A549 (cell line): ENCODE data around the gene GPM6B. TPM values are rescaled to one million over a fixed set of nuclear protein-coding genes. Genes with fewer than 3 reads are reported as not detected.

ENCODE experiments used
- ATAC-seq, 2 experiments: fragments of 200-7000 bp in 1 of 2; fragments of >200 bp in 1 of 2; cut with Nextera tagmentation in 1 of 2; cut with Tn5 transposase in 1 of 2; 3 replicates each; pipeline versions ENCODE4 v1.8.0 to v1.9.1; 2018 to 2020; ENCODE audit warnings: mild to moderate bottlenecking in 1 of 2, moderate library complexity in 1 of 2
- CTCF ChIA-PET: fragments of 300-600 bp; sonication (Branson Sonifier 250); formaldehyde crosslinking; extraction: SDS; loops from one replicate; lab custom pipeline; 2021; ENCODE audit warnings: antibody characterized with exemption, inconsistent platforms; lab: Yijun Ruan, JAX
- POLR2A ChIA-PET: fragments of 350-600 bp; formaldehyde crosslinking; extraction: SDS; loops from one replicate; lab custom pipeline; 2021; ENCODE audit warnings: antibody characterized with exemption, inconsistent platforms; lab: Yijun Ruan, JAX
- DNase-seq, 2 experiments: peaks; one replicate each; pipeline versions ENCODE4 v3.0.0 to v3.0.0-alpha.2; 2011 to 2016; ENCODE audit warnings: low read depth in 1 of 2, low spot score in 1 of 2
- FAIRE-seq: peaks from 2 replicates; lab custom pipeline; 2011; peaks lifted over from hg19 to GRCh38; lab: Jason Lieb, UNC
- H3K27ac ChIP-seq, 2 experiments: fragments of >200 bp; sonication (Bioruptor Twin); formaldehyde crosslinking; 3 replicates each; pipeline ENCODE4 v1.5.1; 2016 to 2017
- H3K4me1 ChIP-seq: fragments of >200 bp; sonication (Bioruptor Twin); formaldehyde crosslinking; 3 replicates; pipeline ENCODE4 v1.6.1; 2016
- H3K4me2 ChIP-seq: fragments of >200 bp; sonication (Bioruptor Twin); formaldehyde crosslinking; 3 replicates; pipeline ENCODE4 v1.6.1; 2016
- H3K4me3 ChIP-seq: fragments of >200 bp; sonication (Bioruptor Twin); formaldehyde crosslinking; 3 replicates; pipeline ENCODE4 v1.5.1; 2016
- H3K9me3 ChIP-seq: fragments of >200 bp; sonication (Bioruptor Twin); formaldehyde crosslinking; 3 replicates; pipeline ENCODE4 v1.6.1; 2016
- CEBPB ChIP-seq, 2 experiments: fragments of >200 bp in 1 of 2; sonication (Bioruptor Twin) in 1 of 2; formaldehyde crosslinking in 1 of 2; IDR thresholded peaks; 2 replicates each; pipeline ENCODE4 v1.6.1; 2012 to 2016
- CHD2 ChIP-seq: fragments of 150-350 bp; IDR thresholded peaks from 2 replicates; pipeline ENCODE4 v1.6.1; 2014; ENCODE audit warnings: low read length; ENCODE audit not compliant: partially characterized antibody
- E2F6 ChIP-seq: IDR thresholded peaks from 2 replicates; pipeline ENCODE4 v1.6.1; 2012; ENCODE audit warnings: low read depth, borderline replicate concordance
- ELK1 ChIP-seq: fragments of 150-350 bp; IDR thresholded peaks from 2 replicates; pipeline ENCODE4 v1.6.1; 2014; ENCODE audit warnings: low read depth, mild to moderate bottlenecking, low read length
- FOSB ChIP-seq: fragments of 250-450 bp; sonication (Bioruptor Pico); IDR thresholded peaks from 2 replicates; pipeline ENCODE4 v1.5.0; 2020; ENCODE audit warnings: mild to moderate bottlenecking, moderate library complexity
- FOSL2 ChIP-seq, 2 experiments: fragments of 450-650 bp in 1 of 2; fragments of >200 bp in 1 of 2; sonication (Bioruptor Twin) in 1 of 2; formaldehyde crosslinking; IDR thresholded peaks; 2 replicates each; pipeline versions ENCODE4 v1.5.0 to v1.6.1; 2016 to 2020; ENCODE audit warnings: mild to moderate bottlenecking in 1 of 2, moderate library complexity in 1 of 2
- FOXS1 ChIP-seq: fragments of 250-450 bp; sonication (Bioruptor Pico); IDR thresholded peaks from 2 replicates; pipeline ENCODE4 v1.5.0; 2020; ENCODE audit warnings: mild to moderate bottlenecking, moderate library complexity
- HDAC2 ChIP-seq: fragments of 200-600 bp; sonication (generic); IDR thresholded peaks from 2 replicates; pipeline ENCODE4 v1.6.1; 2016
- HES2 ChIP-seq: fragments of >200 bp; sonication (Bioruptor Twin); formaldehyde crosslinking; IDR thresholded peaks from 2 replicates; pipeline ENCODE4 v1.6.1; 2016
- HEYL ChIP-seq: fragments of 250-450 bp; sonication (Bioruptor Pico); IDR thresholded peaks from 2 replicates; pipeline ENCODE4 v1.8.0; 2021; ENCODE audit warnings: mild to moderate bottlenecking, moderate library complexity
- HOXB13 ChIP-seq: fragments of 250-450 bp; sonication (Bioruptor Pico); IDR thresholded peaks from 2 replicates; pipeline ENCODE4 v1.5.0; 2020; ENCODE audit warnings: low read depth, mild to moderate bottlenecking, moderate library complexity
- HOXB5 ChIP-seq: fragments of 250-450 bp; sonication (Bioruptor Pico); IDR thresholded peaks from 2 replicates; pipeline ENCODE4 v1.5.0; 2020; ENCODE audit warnings: mild to moderate bottlenecking, moderate library complexity
- JUN ChIP-seq, 2 experiments: fragments of >200 bp; sonication (Bioruptor Twin); formaldehyde crosslinking; IDR thresholded peaks; 2 replicates in 1 of 2; 3 replicates in 1 of 2; pipeline ENCODE4 v1.6.1; 2016 to 2017
- MAFK ChIP-seq: fragments of 450-650 bp; IDR thresholded peaks from 2 replicates; pipeline ENCODE4 v1.6.1; 2014; ENCODE audit not compliant: partially characterized antibody
- MAZ ChIP-seq: fragments of 150-350 bp; IDR thresholded peaks from 2 replicates; pipeline ENCODE4 v1.6.1; 2014; ENCODE audit warnings: antibody characterized with exemption, low read depth, low read length, borderline replicate concordance
- NR3C1 ChIP-seq: fragments of >200 bp; sonication (Bioruptor Twin); formaldehyde crosslinking; IDR thresholded peaks from 3 replicates; pipeline ENCODE4 v1.6.1; 2017
- POLR2AphosphoS2 ChIP-seq: conservative IDR thresholded peaks from 2 replicates; pipeline ENCODE4 v1.6.1; 2012; ENCODE audit warnings: low read length, improper control_type of control experiment, inconsistent platforms
- RARB ChIP-seq: fragments of 250-450 bp; sonication (Bioruptor Pico); IDR thresholded peaks from 2 replicates; pipeline ENCODE4 v1.8.0; 2021; ENCODE audit warnings: mild to moderate bottlenecking, moderate library complexity
- RCOR1 ChIP-seq: fragments of 150-350 bp; IDR thresholded peaks from 2 replicates; pipeline ENCODE4 v1.6.1; 2014; ENCODE audit warnings: antibody characterized with exemption, low read length, low read depth
- RFX5 ChIP-seq: fragments of 450-650 bp; IDR thresholded peaks from 2 replicates; pipeline ENCODE4 v1.7.1; 2014; ENCODE audit warnings: antibody characterized with exemption, mild to moderate bottlenecking, moderate library complexity
- RNF2 ChIP-seq: fragments of 200-600 bp; sonication (generic); IDR thresholded peaks from 2 replicates; pipeline ENCODE4 v1.6.1; 2016; ENCODE audit warnings: low read depth, mild to moderate bottlenecking, antibody characterized with exemption, moderate library complexity, borderline replicate concordance
- SREBF2 ChIP-seq: fragments of 450-650 bp; IDR thresholded peaks from 2 replicates; pipeline ENCODE4 v1.6.1; 2014; ENCODE audit warnings: mild to moderate bottlenecking, moderate library complexity
- ZFP36 ChIP-seq: fragments of 450-650 bp; IDR thresholded peaks from 2 replicates; pipeline ENCODE4 v1.6.1; 2014; ENCODE audit warnings: borderline replicate concordance; ENCODE audit not compliant: partially characterized antibody
- WGBS: methylation state at CpG from one replicate; pipeline ENCODE4 v1.1.6; 2017; ENCODE audit errors: missing lambda C conversion rate; 5-methylcytosine and 5-hydroxymethylcytosine counted together
- polyA plus RNA-seq, 4 experiments: library from polyadenylated mRNA; depleted of rRNA in 3 of 4; stranded (reverse); fragments of >200 nt; fragmentation: RNase III in 1 of 4; extraction: RNeasy Plus Mini Kit Qiagen cat#74134 plus additional on column Dnase treatment in 1 of 4; gene quantifications; 2 replicates in 3 of 4; 3 replicates in 1 of 4; pipeline ENCODE4 v1.2.3, GENCODE V29; 2011 to 2017
- TF ChIP-seq, protein P1 (sequence below): fragments of >200 bp; sonication (Bioruptor Twin); formaldehyde crosslinking; IDR thresholded peaks from 3 replicates; pipeline ENCODE4 v1.6.1; 2016
- TF ChIP-seq, protein P2 (sequence below): fragments of 450-650 bp; IDR thresholded peaks from 2 replicates; pipeline ENCODE4 v1.6.1; 2014; ENCODE audit warnings: antibody characterized with exemption

The GPM6B gene
- polyA plus RNA-seq, 2 of the 4 experiments (the other 2 are of a cell fraction) = 0.05 to 0.10 TPM

- no peak for ATAC-seq
- Histone ChIP-seq H3K4me2 (no peak overlapping the region), H3K4me1 (no peaks in the 10 kb centered on the region), H3K9me3 (no peaks in the 10 kb centered on the region), H3K27ac (no peak overlapping the region), H3K4me3 (no peak overlapping the region)
- 55% methylated on average over 4 of the region's 4 CpGs for WGBS
- no peak for FAIRE-seq
- TF ChIP-seq ELK1 (no peak), RCOR1 (no peak), CEBPB (IDR thresholded peaks at IDR 0.05) (no peak), E2F6 (no peak), SREBF2 (no peak), HEYL (CRISPR knock-in tag) (no peak), ZFP36 (no peak), FOSL2 (IDR thresholded peaks at IDR 0.05) (no peak), FOSL2 (CRISPR knock-in tag; IDR thresholded peaks at IDR 0.05) (no peak), MAFK (no peak)
- no peak for DNase-seq
- POLR2A ChIA-PET = no interaction called here
- CTCF ChIA-PET = interaction anchor here (1.5 kb wide), 1 partner anchor 9 kb away, joined by 4 read pairs; no protein-coding TSS in a partner anchor
Observed at GRCh38 chrX:13798184-13798583, 18.7 kb downstream of the GPM6B start.

- no peaks in the 10 kb centered on the region for H3K4me1 ChIP-seq
- H3K27ac ChIP-seq = no peak overlapping the region
- CTCF ChIA-PET = interaction anchor here (1.5 kb wide), 1 partner anchor 8 kb away, joined by 4 read pairs; no protein-coding TSS in a partner anchor
- no peaks in the 10 kb centered on the region for H3K9me3 ChIP-seq
- H3K4me3 ChIP-seq = no peak overlapping the region
- 46% methylated on average over 4 of the region's 4 CpGs for WGBS
- ATAC-seq (no peak), FAIRE-seq (no peak), DNase-seq (no peak)
- TF ChIP-seq MAZ (no peak), RFX5 (no peak), RNF2 (no peak)
- POLR2A ChIA-PET = no interaction called here
- H3K4me2 ChIP-seq = no peak overlapping the region
Observed at GRCh38 chrX:13797512-13797911, 19.4 kb downstream of the GPM6B start.

- ATAC-seq = no peak
- CTCF ChIA-PET = no interaction called here
- Histone ChIP-seq H3K4me1 (no peaks in the 10 kb centered on the region), H3K4me2 (no peak overlapping the region), H3K4me3 (no peak overlapping the region), H3K9me3 (no peaks in the 10 kb centered on the region)
- WGBS = 69% methylated on average over 10 of the region's 10 CpGs
- no peak for DNase-seq
- POLR2A ChIA-PET = no interaction called here
- TF ChIP-seq HDAC2 (no peak), HES2 (no peak), HOXB5 (no peak), HOXB13 (no peak), CHD2 (no peak)
- TF ChIP-seq, protein P1, sequence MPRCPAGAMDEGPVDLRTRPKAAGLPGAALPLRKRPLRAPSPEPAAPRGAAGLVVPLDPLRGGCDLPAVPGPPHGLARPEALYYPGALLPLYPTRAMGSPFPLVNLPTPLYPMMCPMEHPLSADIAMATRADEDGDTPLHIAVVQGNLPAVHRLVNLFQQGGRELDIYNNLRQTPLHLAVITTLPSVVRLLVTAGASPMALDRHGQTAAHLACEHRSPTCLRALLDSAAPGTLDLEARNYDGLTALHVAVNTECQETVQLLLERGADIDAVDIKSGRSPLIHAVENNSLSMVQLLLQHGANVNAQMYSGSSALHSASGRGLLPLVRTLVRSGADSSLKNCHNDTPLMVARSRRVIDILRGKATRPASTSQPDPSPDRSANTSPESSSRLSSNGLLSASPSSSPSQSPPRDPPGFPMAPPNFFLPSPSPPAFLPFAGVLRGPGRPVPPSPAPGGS = no peak
- TF ChIP-seq, all 56 proteins: peak for 0
- no peak for FAIRE-seq
- H3K27ac ChIP-seq = no peak overlapping the region
Observed at GRCh38 chrX:13794417-13794816, 22.5 kb downstream of the GPM6B start.

DNA sequence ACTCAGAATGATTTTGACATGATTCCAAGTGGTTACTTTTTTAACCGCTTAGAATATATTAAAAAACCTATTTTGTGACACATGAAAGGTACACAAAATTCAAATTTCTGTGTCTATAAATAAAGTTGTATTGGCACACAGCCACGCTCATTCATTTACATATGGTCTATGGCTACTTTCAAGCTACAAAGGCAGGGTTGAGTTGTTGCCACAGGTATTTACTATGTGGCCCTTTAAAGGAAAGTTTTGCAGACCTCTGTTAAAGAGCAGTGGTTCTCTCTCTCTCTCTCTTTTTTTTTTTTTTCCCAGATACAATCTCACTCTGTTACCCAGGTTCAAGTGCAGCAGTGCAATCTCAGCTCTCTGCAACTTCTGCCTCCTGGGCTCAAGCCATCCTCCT, 23.0 kb downstream of the GPM6B start:
- H3K9me3 ChIP-seq = no peaks in the 10 kb centered on the region
- no peak for ATAC-seq
- no peak overlapping the region for H3K4me2 ChIP-seq
- no peak for FAIRE-seq
- H3K4me3 ChIP-seq = no peak overlapping the region
- H3K27ac ChIP-seq = no peak overlapping the region
- WGBS = 63% methylated on average over 2 of the region's 2 CpGs
- POLR2A ChIA-PET = no interaction called here
- CTCF ChIA-PET = no interaction called here
- no peak for DNase-seq
- no peaks in the 10 kb centered on the region for H3K4me1 ChIP-seq
- TF ChIP-seq, protein P2, sequence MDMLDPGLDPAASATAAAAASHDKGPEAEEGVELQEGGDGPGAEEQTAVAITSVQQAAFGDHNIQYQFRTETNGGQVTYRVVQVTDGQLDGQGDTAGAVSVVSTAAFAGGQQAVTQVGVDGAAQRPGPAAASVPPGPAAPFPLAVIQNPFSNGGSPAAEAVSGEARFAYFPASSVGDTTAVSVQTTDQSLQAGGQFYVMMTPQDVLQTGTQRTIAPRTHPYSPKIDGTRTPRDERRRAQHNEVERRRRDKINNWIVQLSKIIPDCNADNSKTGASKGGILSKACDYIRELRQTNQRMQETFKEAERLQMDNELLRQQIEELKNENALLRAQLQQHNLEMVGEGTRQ = no peak
- TF ChIP-seq FOXS1 (CRISPR knock-in tag) = no peak
- TF ChIP-seq ELK1 = no peak
- no peak for TF ChIP-seq NR3C1
- no peak for TF ChIP-seq JUN (IDR thresholded peaks at IDR 0.05)
- no peak for TF ChIP-seq HEYL (CRISPR knock-in tag)
- no peak for TF ChIP-seq CEBPB (IDR thresholded peaks at IDR 0.05)
- no peak for TF ChIP-seq POLR2AphosphoS2
- TF ChIP-seq CHD2 = no peak
- no peak for TF ChIP-seq RARB (CRISPR knock-in tag)
- TF ChIP-seq FOSB = no peak
